ENCODE measurements around the gene SERPINI1.

The SERPINI1 gene

DNA sequence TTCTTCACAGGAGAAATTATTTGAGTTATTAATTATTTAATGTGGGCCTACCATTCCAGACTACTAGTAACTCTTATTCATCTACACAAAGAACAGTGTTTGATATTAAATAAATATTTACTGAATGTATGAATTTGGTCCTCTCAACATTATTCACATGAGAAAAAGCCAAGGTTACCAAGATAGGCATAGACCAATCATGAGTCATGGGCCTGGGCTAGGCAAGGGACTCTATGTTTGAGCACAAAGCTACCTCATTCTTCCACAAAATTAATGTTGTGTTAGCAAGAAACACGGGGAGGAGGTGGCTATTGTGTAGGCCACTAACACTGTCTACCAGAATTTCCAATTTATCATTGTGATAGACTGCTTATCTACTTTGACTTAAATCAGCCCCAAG, 115.7 kb downstream of the SERPINI1 start:
- DNase-seq (ENCODE audit: low spot score), result no peak

DNA sequence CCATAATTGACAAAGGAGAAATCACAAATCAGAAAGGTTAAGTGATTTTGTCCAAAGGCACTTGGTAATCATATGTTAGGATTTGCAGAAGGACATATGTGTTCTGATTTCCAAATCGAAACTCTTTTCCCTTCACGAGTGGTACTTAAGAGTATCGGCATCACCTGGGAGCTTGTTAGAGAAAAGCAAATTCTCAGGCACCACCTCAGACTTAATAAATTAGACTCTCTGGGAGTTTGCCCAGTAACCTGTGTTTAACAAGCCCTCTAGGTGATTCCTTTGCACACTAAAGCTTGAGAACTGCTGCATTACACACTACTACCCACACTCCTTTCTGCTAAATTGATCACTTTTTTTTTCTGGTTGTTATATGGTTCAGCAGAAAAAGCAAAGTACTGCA, 116.2 kb downstream of the SERPINI1 start:
- no peak for DNase-seq (ENCODE audit: low spot score)

DNA sequence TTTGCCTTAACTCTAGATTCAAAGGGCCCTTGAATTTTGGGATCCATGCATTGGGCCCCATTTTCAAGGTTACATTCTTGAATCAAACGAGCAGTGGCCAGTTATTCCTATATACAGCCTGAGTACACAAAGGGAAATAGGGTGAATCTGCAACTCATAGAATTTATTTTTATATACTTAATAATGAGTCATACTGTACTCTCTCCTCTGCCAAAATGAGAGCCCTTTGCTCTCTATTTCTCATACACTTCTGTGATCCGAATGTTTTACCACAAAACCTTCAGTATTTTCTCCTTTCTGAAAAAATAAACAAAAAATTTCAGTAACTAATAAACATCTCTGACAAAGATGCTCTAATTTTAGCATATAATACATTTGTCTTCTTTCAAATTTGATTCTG, 116.7 kb downstream of the SERPINI1 start:
- DNase-seq (ENCODE audit: low spot score), result no peak

DNA sequence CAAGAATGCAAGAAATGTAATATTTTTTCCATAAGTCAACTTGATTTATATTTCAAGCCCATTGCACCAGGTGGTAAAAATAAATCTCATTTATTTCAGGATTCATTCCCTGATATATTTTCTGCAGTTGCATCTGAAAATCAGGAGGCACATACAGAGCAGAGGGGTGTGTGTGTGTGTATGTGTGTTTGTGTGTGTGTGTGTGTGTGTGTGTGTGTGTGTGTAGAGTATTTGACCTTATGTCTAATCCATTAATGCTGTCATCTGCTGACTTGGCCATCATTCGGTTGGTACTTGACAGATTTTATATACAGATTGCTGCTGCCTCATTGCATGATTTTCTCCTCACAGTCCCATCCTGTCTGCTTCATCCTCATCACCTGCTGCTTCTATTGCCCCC, 118.5 kb downstream of the SERPINI1 start:
- no peak for DNase-seq (ENCODE audit: low spot score)

DNA sequence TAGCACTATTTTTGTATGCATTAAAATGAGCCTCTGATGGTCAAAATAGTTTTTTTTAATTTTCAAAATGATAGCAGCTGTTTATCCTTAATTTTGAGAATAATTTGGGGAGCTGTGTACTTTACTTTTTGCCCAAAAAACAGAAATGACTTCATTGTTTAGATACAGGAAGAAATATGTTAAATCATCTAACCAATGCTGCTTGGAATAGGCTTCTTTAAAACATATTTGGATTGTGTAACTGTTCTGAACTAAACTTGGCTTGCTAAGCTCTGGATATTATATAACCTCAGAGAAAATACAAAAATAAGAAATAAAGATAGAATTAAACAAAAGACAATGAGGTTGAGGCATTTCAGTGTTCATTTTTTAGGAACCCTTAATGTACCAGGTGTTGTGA, 119.3 kb downstream of the SERPINI1 start:
- no peak for DNase-seq (ENCODE audit: low spot score)

DNA sequence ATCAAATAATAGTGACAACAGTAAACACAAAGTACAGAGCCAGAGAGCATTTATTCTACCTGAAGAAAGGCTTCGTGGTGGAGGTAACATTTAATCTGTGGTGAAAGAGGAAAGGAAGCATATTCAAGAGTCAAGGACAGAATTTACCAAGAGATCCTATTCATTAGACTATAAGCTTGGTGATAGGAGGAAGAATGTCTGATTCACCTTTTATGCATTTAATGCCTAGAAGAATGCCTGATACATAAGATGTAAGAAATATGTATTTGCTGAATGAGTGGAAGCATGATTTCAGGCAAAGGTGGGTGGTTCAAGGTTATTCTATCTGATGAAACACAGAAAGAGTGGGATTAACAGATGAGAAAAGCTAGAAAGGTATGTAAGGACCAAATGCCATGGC, 119.8 kb downstream of the SERPINI1 start:
- DNase-seq (ENCODE audit: low spot score), result no peak

DNA sequence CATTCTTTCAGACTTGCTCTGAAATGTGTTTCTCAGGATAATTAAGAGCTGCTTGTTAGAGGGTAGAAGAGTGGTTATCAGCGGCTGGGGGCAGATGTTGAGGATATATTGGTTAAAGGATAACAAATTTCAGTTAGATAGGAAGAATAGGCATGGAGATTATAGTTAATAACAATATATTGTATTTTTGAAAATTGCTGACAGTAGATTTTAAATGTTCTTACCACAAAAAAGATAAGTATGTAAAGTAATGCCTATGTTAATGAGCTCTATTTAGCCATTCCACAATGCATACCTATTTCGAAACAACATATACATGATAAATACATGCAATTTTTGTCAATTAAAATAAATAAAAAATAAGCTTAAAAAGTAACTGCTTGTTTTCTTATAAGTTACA, 123.3 kb downstream of the SERPINI1 start:
- no peak for DNase-seq (ENCODE audit: low spot score)

DNA sequence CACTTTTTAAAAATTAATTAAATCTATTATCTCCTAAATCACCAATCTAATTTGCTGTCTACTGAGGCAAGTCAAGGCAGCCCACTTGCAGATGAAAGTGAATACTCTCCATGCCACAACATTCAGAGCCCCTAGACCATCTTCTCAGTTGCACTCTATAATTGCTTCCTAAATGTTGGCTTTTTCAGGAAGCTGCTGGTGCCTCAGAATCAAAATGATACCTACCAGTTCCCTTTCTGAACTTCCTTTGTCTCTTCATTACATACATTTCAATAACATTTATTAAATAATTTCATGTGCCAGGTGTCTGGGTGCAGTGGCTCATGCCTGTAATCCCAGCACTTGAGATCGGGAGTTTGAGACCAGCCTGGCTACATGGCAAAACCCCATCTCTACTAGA, 124.1 kb downstream of the SERPINI1 start:
- no peak for DNase-seq (ENCODE audit: low spot score)

DNA sequence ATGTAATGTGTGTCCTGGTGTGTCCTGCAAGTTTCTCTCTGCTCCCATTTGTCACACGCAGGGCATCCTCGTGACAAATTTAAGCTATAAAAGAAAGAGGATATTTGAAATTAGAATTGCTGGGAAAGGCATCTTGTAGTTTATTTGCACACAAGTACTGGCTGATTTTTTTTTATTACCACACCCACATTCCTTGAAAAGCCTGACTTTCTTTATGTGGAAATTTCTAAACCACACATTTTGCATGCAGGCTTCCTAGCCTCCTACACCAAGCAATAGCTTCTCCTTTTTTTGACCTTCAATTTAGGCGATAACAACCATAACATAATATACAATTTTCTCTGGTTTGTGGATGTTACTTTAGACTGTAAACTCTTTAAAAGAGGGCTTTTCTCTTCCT, 126.1 kb downstream of the SERPINI1 start:
- DNase-seq (ENCODE audit: low spot score), result no peak

DNA sequence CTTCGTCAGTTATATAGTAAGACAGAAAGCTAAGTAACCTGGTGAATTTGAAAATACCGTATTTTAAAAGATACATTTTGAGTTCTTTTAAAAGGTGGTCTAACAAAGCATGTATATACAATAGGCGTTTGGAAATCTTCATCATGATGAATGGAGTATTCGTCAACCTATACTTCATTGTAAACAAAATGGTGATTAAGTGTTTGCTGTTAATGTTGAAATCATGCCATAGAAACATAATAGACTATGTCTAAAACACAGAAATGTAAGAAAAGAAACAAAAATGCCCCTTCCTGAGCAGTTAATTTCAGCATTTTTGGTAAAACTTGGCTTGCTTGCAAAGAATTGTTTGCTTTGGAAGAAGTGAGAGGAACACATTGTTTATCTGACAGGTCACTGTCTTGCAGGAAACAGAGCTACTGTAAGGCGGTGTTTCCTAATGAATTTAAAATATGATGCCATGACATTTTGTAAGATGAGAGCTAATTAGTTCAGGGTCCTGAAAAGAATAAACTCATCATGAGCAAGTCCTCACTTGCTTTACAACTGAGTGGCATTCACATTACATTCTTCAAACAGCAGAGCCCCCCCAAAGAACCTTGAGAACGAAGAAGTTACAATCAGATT, 126.7 kb downstream of the SERPINI1 start:
- DNase-seq (ENCODE audit: low spot score), result no peak

DNA sequence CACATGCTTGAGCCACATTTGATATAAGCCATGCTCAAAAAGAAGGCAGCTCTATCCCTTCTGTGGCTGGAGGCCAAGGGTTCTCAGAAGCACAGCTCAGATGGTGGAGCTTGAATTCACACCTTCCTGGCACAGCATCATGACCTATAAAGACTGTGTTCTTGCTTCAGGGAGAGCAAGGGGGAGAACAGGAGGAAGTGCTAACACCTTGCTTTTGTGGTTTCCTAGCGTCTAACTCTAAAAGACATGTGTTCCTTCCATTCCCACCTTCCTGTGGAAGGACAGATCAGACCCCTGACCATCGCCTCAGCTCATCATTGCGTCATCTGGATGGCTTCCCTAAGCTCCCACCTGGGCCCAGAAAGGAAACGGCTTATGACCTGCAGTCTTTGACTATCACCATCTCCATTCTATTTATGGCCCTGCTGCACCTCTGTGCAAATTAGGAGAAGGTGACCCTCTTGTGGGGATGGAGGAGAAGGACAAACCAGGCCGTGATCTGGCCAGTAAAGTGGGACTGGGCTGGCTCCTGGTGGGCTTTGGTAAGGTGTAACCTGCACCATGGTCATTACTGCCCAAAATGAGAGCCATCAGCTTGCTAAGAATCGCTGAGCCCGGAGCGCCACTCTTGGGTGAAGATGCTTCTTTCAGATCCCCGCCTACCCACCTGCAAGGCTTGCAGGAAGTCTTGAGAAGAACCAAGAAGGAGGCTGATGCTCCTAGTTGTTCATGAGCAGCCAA, 128.5 kb downstream of the SERPINI1 start:
- no peak for DNase-seq (ENCODE audit: low spot score)

DNA sequence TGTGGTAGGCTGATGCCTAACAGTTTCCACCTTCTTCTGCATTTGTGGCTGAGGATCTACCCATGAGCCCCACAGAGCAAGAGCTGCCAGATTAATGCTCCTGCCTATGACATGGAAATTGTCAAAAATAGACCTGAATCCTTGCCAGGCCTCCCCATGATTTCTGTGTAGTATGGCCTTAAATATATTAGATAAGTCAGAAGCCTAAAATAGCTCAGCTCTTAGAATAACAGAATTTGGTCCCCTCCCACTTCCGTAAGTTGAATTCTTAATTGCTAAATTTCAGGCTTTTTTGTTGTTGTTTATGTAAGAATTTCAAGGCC, 129.0 kb downstream of the SERPINI1 start:
- DNase-seq (ENCODE audit: low spot score), result no peak

DNA sequence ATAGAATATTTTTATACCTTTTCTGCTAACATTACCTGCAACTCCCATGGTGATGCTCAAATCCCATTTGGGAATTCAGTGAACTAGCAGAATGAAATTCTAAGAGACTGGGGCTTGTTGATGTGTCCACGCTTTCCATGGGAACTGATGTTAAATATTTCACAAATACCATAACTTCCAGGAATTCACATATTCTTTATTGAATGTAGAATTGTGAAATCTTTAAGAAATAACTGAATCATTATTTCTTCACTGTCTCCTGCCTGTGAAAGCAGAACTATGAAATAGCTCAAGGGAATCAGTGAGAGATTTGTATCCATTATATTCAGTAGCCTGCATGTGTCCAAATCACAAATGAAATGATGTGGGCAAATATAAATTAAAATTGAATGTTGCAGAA, 130.8 kb downstream of the SERPINI1 start:
- no peak for DNase-seq (ENCODE audit: low spot score)

DNA sequence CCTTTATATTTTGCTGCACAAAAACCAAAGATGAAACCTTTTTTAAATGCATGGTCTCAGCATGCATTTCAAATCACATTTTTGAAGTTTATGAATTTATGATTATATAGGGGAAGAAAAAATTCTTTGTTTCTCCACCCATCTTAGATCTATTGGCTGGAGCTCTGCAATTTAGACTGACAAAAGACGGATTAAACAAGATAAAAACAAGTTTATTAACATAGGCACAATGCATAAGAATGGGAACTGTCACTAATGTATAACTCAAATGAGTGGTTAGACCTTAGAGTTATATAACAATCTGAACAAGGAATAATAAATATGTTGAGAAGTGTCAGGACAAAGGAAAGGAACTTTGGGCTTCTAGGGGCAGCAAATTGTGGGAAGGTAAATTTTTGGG, 132.5 kb downstream of the SERPINI1 start:
- DNase-seq (ENCODE audit: low spot score), result no peak

DNA sequence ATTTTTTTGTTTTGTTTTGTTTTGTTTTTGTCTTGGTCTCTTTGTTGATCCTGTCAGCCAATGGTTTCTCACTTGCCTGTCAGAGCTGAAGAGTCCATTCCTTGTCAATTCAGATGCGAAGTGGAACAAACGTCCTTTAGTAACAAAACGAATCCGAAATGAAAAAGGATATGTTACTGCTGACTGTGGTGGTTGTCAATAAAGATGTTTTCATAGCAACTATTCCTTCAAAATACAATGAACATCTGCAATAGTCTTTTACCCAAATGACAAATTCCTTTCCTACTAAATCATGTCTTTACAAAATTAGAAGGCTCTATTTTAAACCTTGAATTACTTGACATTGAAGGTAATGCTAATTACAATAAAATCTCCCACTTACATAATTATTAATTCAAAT, 134.7 kb downstream of the SERPINI1 start:
- DNase-seq (ENCODE audit: low spot score), result no peak

DNA sequence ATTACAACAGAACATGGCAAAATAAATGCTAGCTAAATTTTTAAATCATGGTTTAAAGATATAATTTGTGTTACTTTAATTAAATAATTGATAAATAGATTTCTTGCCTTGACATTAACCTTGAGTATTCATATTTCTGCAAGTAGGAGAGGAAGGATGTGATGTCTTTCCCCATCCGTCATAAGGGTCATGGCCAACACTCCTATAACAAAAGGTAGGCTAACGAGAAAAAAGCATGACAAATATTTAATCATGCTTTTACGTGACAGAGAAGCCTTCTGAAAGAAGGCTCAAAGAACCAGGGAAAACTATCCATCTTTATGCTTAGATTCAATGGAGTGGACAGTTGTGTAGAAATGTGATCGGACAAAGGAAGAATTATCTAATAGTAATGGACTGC, 135.2 kb downstream of the SERPINI1 start:
- DNase-seq (ENCODE audit: low spot score), result no peak

DNA sequence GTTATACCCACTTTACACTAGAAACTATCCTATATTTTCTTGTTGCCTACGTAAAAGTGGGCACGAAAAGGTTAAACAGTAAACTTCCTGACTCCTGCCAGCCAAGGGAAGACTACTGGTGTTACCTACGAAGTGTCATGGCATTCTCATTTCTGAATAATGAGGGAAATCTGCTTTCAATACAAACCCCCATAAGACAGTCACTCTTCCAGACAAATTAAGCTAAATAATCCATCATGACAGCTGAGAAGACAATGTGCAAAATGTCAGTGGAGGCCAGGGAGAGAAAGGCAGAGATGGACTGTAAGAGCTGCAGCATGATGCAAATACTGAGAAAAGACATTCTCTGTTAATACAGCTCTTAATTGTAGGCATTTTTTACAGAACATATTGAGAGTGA, 136.5 kb downstream of the SERPINI1 start:
- no peak for DNase-seq (ENCODE audit: low spot score)

DNA sequence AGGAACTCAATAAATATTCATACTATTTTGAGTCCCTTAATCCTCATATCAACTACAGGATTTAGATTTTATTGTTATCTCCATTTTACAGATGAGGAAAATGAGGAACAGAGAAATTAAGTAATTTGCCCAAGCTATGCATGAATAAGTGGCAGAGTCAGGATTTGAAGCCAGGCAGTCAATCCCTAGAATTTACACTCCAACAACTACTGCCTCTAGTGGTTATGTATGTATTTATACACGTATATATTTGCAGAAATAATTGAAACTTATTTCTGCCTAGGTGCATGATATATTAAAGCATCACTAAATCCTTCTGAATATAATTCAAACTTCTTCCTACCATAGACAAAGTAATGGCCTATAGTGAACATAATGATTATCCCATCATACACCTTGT, 137.4 kb downstream of the SERPINI1 start:
- no peak for DNase-seq (ENCODE audit: low spot score)

DNA sequence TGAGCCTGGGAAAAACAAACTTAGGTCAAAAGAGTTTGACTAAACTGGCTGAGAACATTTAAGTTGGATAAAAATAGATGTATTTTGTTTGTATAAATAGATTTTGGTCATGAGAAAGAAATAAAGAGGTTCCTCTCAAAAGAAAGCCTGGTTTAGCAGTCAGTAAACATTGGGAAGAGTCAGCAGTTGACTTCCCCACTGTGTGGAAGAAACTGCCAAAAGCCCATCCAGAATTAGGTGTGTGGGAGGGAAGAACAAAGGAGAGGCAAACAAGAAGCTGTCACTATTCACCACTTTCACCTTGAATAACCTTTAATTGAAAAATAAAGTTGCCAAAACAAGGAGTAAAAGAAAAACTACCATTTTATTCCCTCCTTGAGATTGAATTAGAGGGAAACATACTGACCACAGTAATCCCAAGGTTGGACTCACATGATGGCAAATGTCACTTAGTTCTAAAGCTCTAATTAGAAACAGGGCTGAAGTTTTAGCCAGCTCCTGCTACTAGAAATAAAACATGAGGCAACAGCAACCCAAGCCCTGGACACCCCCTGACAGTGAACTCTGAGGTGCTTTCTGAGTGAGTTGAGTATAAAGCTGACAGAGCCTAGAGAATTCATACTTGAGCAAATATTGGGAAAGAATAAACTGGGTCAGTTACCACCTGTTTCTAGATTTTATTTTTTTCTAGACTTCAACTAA, 139.3 kb downstream of the SERPINI1 start:
- no peak for DNase-seq (ENCODE audit: low spot score)

Data from hematopoietic multipotent progenitor cell treated with erythropoietin and hydrocortisone succinate and interleukin-3 and kit ligand, for 15 days (in vitro differentiated cells).